ENCODE results near the gene PBX1. TPM values are rescaled to one million over a fixed set of nuclear protein-coding genes. Genes with fewer than 3 reads are reported as not detected.

The PBX1 gene
- total and polyA plus RNA-seq, 2 donors from 2014 or later, result 14.9 to 91.5 TPM

- no peak for TF ChIP-seq CTCF (IDR thresholded peaks at IDR 0.05; ENCODE audit: borderline replicate concordance, extremely low read depth, insufficient read depth)
- no peak overlapping the region for H3K27ac ChIP-seq (ENCODE audit: low read depth in 2 of 2, low read length in 2 of 2)
- no peak overlapping the region for H3K9ac ChIP-seq (ENCODE audit: low read length in 3 of 3)
- intact Hi-C loops (cut with DNase I), result no loop called here
- DNase-seq (no peak), FAIRE-seq (no peak)
- H3K36me3 ChIP-seq (ENCODE audit: control insufficient read depth in 2 of 3, insufficient read depth in 3 of 3, low read length in 3 of 3), result peaks cover 6 to 25% (median 12%) of the 10 kb centered on the region in 3 donors
- no peaks in the 10 kb centered on the region for H3K4me1 ChIP-seq (ENCODE audit: control insufficient read depth in 2 of 3, insufficient read depth in 2 of 3, low read depth in 1 of 3, low read length in 3 of 3)
- no peaks in the 10 kb centered on the region for H3K27me3 ChIP-seq (ENCODE audit: control insufficient read depth, insufficient read depth, low read length)
- H3K4me3 ChIP-seq (ENCODE audit: low read length in 3 of 3), result no peak overlapping the region
- H3K9me3 ChIP-seq (ENCODE audit: control insufficient read depth in 2 of 3, insufficient read depth in 1 of 3, low read length in 3 of 3), result no peaks in the 10 kb centered on the region
Observed at GRCh38 chr1:164801246-164801731, 242.3 kb downstream of the PBX1 start.

GRCh38 chr1:164801791-164802502, 243.0 kb downstream of the PBX1 start:
- no peaks in the 10 kb centered on the region for H3K9me3 ChIP-seq (ENCODE audit: control insufficient read depth in 2 of 3, insufficient read depth in 1 of 3, low read length in 3 of 3)
- intact Hi-C loops (cut with DNase I), result no loop called here
- H3K4me3 ChIP-seq (ENCODE audit: low read length in 3 of 3), result no peak overlapping the region
- no peak overlapping the region for H3K27ac ChIP-seq (ENCODE audit: low read depth in 2 of 2, low read length in 2 of 2)
- FAIRE-seq, result no peak
- DNase-seq, result no peak
- H3K9ac ChIP-seq (ENCODE audit: low read length in 3 of 3), result no peak overlapping the region
- TF ChIP-seq CTCF (IDR thresholded peaks at IDR 0.05; ENCODE audit: borderline replicate concordance, extremely low read depth, insufficient read depth), result no peak
- no peaks in the 10 kb centered on the region for H3K4me1 ChIP-seq (ENCODE audit: control insufficient read depth in 2 of 3, insufficient read depth in 2 of 3, low read depth in 1 of 3, low read length in 3 of 3)
- H3K27me3 ChIP-seq (ENCODE audit: control insufficient read depth, insufficient read depth, low read length), result no peaks in the 10 kb centered on the region
- H3K36me3 ChIP-seq (ENCODE audit: control insufficient read depth in 2 of 3, insufficient read depth in 3 of 3, low read length in 3 of 3), result peaks cover 6 to 25% (median 12%) of the 10 kb centered on the region in 3 donors

GRCh38 chr1:164802529-164803282, 243.7 kb downstream of the PBX1 start:
- peaks cover 8 to 23% (median 12%) of the 10 kb centered on the region in 3 donors for H3K36me3 ChIP-seq (ENCODE audit: control insufficient read depth in 2 of 3, insufficient read depth in 3 of 3, low read length in 3 of 3)
- intact Hi-C loops (cut with DNase I), result no loop called here
- H3K27me3 ChIP-seq (ENCODE audit: control insufficient read depth, insufficient read depth, low read length), result no peaks in the 10 kb centered on the region
- DNase-seq, result no peak
- no peaks in the 10 kb centered on the region for H3K4me1 ChIP-seq (ENCODE audit: control insufficient read depth in 2 of 3, insufficient read depth in 2 of 3, low read depth in 1 of 3, low read length in 3 of 3)
- no peak for FAIRE-seq
- no peaks in the 10 kb centered on the region for H3K9me3 ChIP-seq (ENCODE audit: control insufficient read depth in 2 of 3, insufficient read depth in 1 of 3, low read length in 3 of 3)
- no peak overlapping the region for H3K9ac ChIP-seq (ENCODE audit: low read length in 3 of 3)
- TF ChIP-seq CTCF (IDR thresholded peaks at IDR 0.05; ENCODE audit: borderline replicate concordance, extremely low read depth, insufficient read depth), result no peak
- H3K27ac ChIP-seq (ENCODE audit: low read depth in 2 of 2, low read length in 2 of 2), result no peak overlapping the region
- H3K4me3 ChIP-seq (ENCODE audit: low read length in 3 of 3), result no peak overlapping the region

All from kidney (tissue), 14 donors.